Neuronal stem cell (in vitro differentiated cells): ENCODE measurements around the gene ARHGAP42.

Source experiments
- DNase-seq: peaks from one replicate; pipeline ENCODE4 v3.0.0-alpha.2; 2013; ENCODE audit warnings: low spot score
- H2AFZ ChIP-seq: one replicate; pipeline ENCODE4 v1.6.1; 2013; ENCODE audit warnings: mild to moderate bottlenecking, low read length, inconsistent platforms
- H2AK5ac ChIP-seq: 2 replicates; pipeline ENCODE4 v1.6.1; 2013; ENCODE audit warnings: low read depth, mild to moderate bottlenecking, inconsistent platforms, low read length, moderate library complexity, mixed read lengths
- H2BK120ac ChIP-seq: 2 replicates; pipeline ENCODE4 v1.6.1; 2013; ENCODE audit warnings: low read depth, mild to moderate bottlenecking, inconsistent platforms, low read length, moderate library complexity, mixed read lengths
- H2BK12ac ChIP-seq: one replicate; pipeline ENCODE4 v1.6.1; 2013; ENCODE audit warnings: low read length, inconsistent platforms
- H2BK15ac ChIP-seq: 2 replicates; pipeline ENCODE4 v1.6.1; 2013; ENCODE audit warnings: mild to moderate bottlenecking, low read length, inconsistent platforms, mixed read lengths
- H2BK5ac ChIP-seq: one replicate; pipeline ENCODE4 v1.6.1; 2013; ENCODE audit warnings: inconsistent platforms, mild to moderate bottlenecking, low read length, moderate library complexity
- H3K14ac ChIP-seq: one replicate; pipeline ENCODE4 v1.6.1; 2013; ENCODE audit warnings: low read length, inconsistent platforms
- H3K18ac ChIP-seq: 2 replicates; pipeline ENCODE4 v1.6.1; 2013; ENCODE audit warnings: low read length, inconsistent platforms
- H3K23ac ChIP-seq: 2 replicates; pipeline ENCODE4 v1.6.1; 2013; ENCODE audit warnings: low read depth, mild to moderate bottlenecking, mixed read lengths, low read length, inconsistent platforms; ENCODE audit not compliant: poor library complexity
- H3K27ac ChIP-seq: replicated peaks from 3 replicates; pipeline ENCODE4 v1.5.1; 2013; ENCODE audit warnings: low read length, inconsistent platforms
- H3K27me3 ChIP-seq, 3 experiments: 2 replicates each; pipeline ENCODE4 v1.6.1; 2013; ENCODE audit warnings: low read length in 3 of 3, mild to moderate bottlenecking in 2 of 3, inconsistent platforms in 1 of 3, low read depth in 1 of 3, mixed read lengths in 1 of 3, moderate library complexity in 1 of 3; ENCODE audit not compliant: control insufficient read depth in 3 of 3, insufficient read depth in 3 of 3
- H3K36me3 ChIP-seq, 2 donors: replicated peaks in 1 of 2; 2 replicates each; pipeline ENCODE4 v1.6.1; 2013; ENCODE audit warnings: low read length in 2 of 2; ENCODE audit not compliant: control insufficient read depth in 2 of 2, insufficient read depth in 2 of 2
- H3K4ac ChIP-seq: 2 replicates; pipeline ENCODE4 v1.6.1; 2013; ENCODE audit warnings: inconsistent platforms, mild to moderate bottlenecking, low read length, moderate library complexity
- H3K4me1 ChIP-seq, 2 donors: 1 replicate in 1 of 2; 2 replicates in 1 of 2; pipeline ENCODE4 v1.6.1; 2013; ENCODE audit warnings: low read length in 2 of 2, low read depth in 1 of 2; ENCODE audit not compliant: control insufficient read depth in 2 of 2, insufficient read depth in 1 of 2
- H3K4me2 ChIP-seq: one replicate; pipeline ENCODE4 v1.6.1; 2013; ENCODE audit warnings: mild to moderate bottlenecking, low read length, inconsistent platforms; ENCODE audit not compliant: insufficient read depth, poor library complexity, severe bottlenecking
- H3K4me3 ChIP-seq, 2 donors: 2 replicates each; pipeline ENCODE4 v1.5.1; 2013; ENCODE audit warnings: low read length in 2 of 2, mild to moderate bottlenecking in 2 of 2, inconsistent platforms in 1 of 2, moderate library complexity in 1 of 2
- H3K79me1 ChIP-seq: one replicate; pipeline ENCODE4 v1.6.1; 2013; ENCODE audit warnings: low read depth, mild to moderate bottlenecking, inconsistent platforms, low read length, moderate library complexity
- H3K9ac ChIP-seq: one replicate; pipeline ENCODE4 v1.6.1; 2013; ENCODE audit warnings: mild to moderate bottlenecking, low read depth, low read length, inconsistent platforms; ENCODE audit not compliant: poor library complexity
- H3K9me3 ChIP-seq, 2 donors: replicated peaks in 1 of 2; 2 replicates each; pipeline versions ENCODE3 to v1.6.1; 2013; ENCODE audit warnings: low read length in 2 of 2, mild to moderate bottlenecking in 2 of 2, inconsistent platforms in 1 of 2, low read depth in 1 of 2, mixed read lengths in 1 of 2, moderate library complexity in 1 of 2; ENCODE audit not compliant: control insufficient read depth in 2 of 2, insufficient read depth in 1 of 2
- H4K8ac ChIP-seq: one replicate; pipeline ENCODE4 v1.6.1; 2013; ENCODE audit warnings: low read depth, mild to moderate bottlenecking, inconsistent platforms, low read length, moderate library complexity
- H4K91ac ChIP-seq: one replicate; pipeline ENCODE4 v1.6.1; 2013; ENCODE audit warnings: low read length, low read depth, mild to moderate bottlenecking, inconsistent platforms; ENCODE audit not compliant: poor library complexity
- WGBS, 2 donors: extraction: QIAGEN DNeasy Blood & Tissue Kit; methylation state at CpG; one replicate each; pipeline ENCODE4 v1.1.7; 2013; ENCODE audit warnings: missing lambda C conversion rate in 2 of 2, mixed read lengths in 1 of 2; ENCODE audit not compliant: insufficient read length in 2 of 2, insufficient replicate concordance in 1 of 2; ENCODE audit errors: extremely low coverage in 2 of 2; 5-methylcytosine and 5-hydroxymethylcytosine counted together

The ARHGAP42 gene

GRCh38 chr11:100716838-100717237 is 29.8 kb downstream of the ARHGAP42 start:
- no CpG with 5 or more reads among the region's 3 CpGs for WGBS, 2 donors

GRCh38 chr11:100719362-100719761 is 32.3 kb downstream of the ARHGAP42 start:
- DNase-seq, result no peak
- Histone ChIP-seq H4K8ac (no peak overlapping the region), H3K4me3 (peak overlapping the region in 1 of 2 donors; percentile 15), H4K91ac (no peak overlapping the region), H3K4ac (no peak overlapping the region), H3K14ac (no peak overlapping the region), H3K79me1 (no peaks in the 10 kb centered on the region), H3K23ac (no peak overlapping the region), H2BK12ac (no peak overlapping the region), H2AK5ac (no peak overlapping the region), H2BK120ac (no peak overlapping the region), H3K27me3 (no peaks in the 10 kb centered on the region), H2BK15ac (no peak overlapping the region), H3K9me3 (no peaks in the 10 kb centered on the region), H3K18ac (no peak overlapping the region), H3K4me1 (peaks cover 6 to 12% of the 10 kb centered on the region in 2 donors), H2BK5ac (no peak overlapping the region), H3K36me3 (no peaks in the 10 kb centered on the region), H3K27ac (no peak overlapping the region), H3K9ac (no peak overlapping the region), H3K4me2 (peak overlapping the region; percentile 23), H2AFZ (peak overlapping the region; percentile 60)
- WGBS, 2 donors, result no CpG with 5 or more reads among the region's 2 CpGs

More at GRCh38 chr11:100716838-100717237, 29.8 kb downstream of the ARHGAP42 start:
- Histone ChIP-seq H2BK5ac (no peak overlapping the region), H3K4me2 (no peak overlapping the region), H3K9ac (no peak overlapping the region), H4K8ac (no peak overlapping the region), H3K18ac (no peak overlapping the region), H3K4ac (no peak overlapping the region), H2AK5ac (no peak overlapping the region), H3K27ac (no peak overlapping the region), H3K23ac (no peak overlapping the region), H3K9me3 (no peaks in the 10 kb centered on the region), H3K14ac (no peak overlapping the region), H2BK15ac (no peak overlapping the region), H3K79me1 (no peaks in the 10 kb centered on the region), H3K4me3 (no peak overlapping the region), H4K91ac (no peak overlapping the region), H2AFZ (no peak overlapping the region), H3K27me3 (no peaks in the 10 kb centered on the region), H2BK120ac (no peak overlapping the region), H2BK12ac (no peak overlapping the region), H3K36me3 (no peaks in the 10 kb centered on the region), H3K4me1 (peaks cover 6 to 12% of the 10 kb centered on the region in 2 donors)
- no peak for DNase-seq

GRCh38 chr11:100719809-100720221 is 32.7 kb downstream of the ARHGAP42 start:
- Histone ChIP-seq H2BK15ac (no peak overlapping the region), H3K18ac (no peak overlapping the region), H2AK5ac (no peak overlapping the region), H3K27ac (no peak overlapping the region), H4K8ac (no peak overlapping the region), H3K9me3 (no peaks in the 10 kb centered on the region), H3K4ac (no peak overlapping the region), H3K9ac (no peak overlapping the region), H3K14ac (no peak overlapping the region), H3K36me3 (no peaks in the 10 kb centered on the region), H3K4me3 (peak overlapping the region in 1 of 2 donors; percentile 15), H3K23ac (no peak overlapping the region), H3K27me3 (no peaks in the 10 kb centered on the region), H4K91ac (no peak overlapping the region), H3K4me1 (peaks cover 6 to 12% of the 10 kb centered on the region in 2 donors), H2AFZ (peak overlapping the region; percentile 60), H2BK12ac (no peak overlapping the region), H3K4me2 (no peak overlapping the region), H2BK5ac (no peak overlapping the region), H2BK120ac (no peak overlapping the region), H3K79me1 (no peaks in the 10 kb centered on the region)
- no CpG with 5 or more reads among the region's 3 CpGs for WGBS, 2 donors
- no peak for DNase-seq

- Histone ChIP-seq H3K4me2 (no peak overlapping the region), H2BK15ac (no peak overlapping the region), H2AFZ (no peak overlapping the region), H3K27ac (no peak overlapping the region), H2AK5ac (no peak overlapping the region), H2BK120ac (no peak overlapping the region), H3K4ac (no peak overlapping the region), H2BK5ac (no peak overlapping the region), H4K91ac (no peak overlapping the region), H3K18ac (no peak overlapping the region), H3K79me1 (no peaks in the 10 kb centered on the region), H2BK12ac (no peak overlapping the region), H3K36me3 (no peaks in the 10 kb centered on the region), H3K9me3 (no peaks in the 10 kb centered on the region), H3K4me3 (no peak overlapping the region), H4K8ac (no peak overlapping the region), H3K23ac (no peak overlapping the region), H3K14ac (no peak overlapping the region), H3K4me1 (peaks cover 0 to 3% of the 10 kb centered on the region in 2 donors), H3K27me3 (no peaks in the 10 kb centered on the region), H3K9ac (no peak overlapping the region)
- WGBS, 2 donors, result no CpG with 5 or more reads among the region's 1 CpG
- DNase-seq, result no peak
These were observed 39.6 kb downstream of the ARHGAP42 start for GRCh38 chr11:100726680-100727079.
